Hematopoietic multipotent progenitor cell treated with erythropoietin and hydrocortisone succinate and interleukin-3 and kit ligand, for 4 days (in vitro differentiated cells): ENCODE measurements around the gene ZBTB11.
"Not testable (repeated sequence)": the region's sequence is repeated elsewhere in the genome, so short reads cannot be mapped to it uniquely, and the experiment has no call there.

Source experiments
- DNase-seq: peaks from one replicate; pipeline ENCODE4 v3.0.0-alpha.2; 2015

Gene ZBTB11

DNA sequence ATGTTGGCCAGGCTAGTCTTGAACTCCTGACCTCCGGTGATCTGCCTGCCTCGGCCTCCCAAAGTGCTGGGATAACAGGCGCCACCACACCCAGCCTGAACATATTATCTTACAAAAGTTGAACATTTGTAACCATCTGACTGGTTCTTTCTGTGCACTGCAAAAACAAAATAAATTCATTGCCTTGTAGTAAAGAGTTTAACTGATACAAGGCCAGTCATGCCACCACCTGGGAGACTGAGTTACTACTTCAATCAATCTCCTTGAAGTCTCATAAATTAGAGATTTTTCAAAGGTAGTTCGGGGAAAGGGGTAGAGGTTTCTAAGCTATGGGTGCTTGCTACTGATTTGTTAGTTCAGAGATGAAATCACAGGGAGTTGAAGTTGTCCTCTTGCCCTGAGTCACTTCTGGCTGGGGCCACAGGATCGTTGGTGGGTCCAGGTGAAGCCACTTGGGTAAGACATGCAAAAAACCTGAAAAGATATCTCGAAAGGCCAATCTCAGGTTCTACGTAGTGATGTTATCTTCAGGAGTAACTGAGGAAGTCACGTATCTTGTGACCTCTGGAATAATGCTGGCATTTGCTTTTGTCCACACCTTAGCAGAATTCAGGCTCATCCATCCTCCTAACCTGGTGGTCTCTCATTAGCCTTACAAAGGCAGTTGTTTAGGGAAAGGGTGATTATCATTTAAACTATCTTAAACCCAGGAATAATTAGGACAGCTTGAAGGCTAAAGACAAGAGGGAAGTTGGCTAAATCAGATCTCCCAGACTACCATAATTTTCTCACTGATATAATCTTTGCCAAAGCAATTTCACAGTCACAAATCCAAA is 33.7 kb downstream of the ZBTB11 start:
- peak; percentile 29 for DNase-seq

DNA sequence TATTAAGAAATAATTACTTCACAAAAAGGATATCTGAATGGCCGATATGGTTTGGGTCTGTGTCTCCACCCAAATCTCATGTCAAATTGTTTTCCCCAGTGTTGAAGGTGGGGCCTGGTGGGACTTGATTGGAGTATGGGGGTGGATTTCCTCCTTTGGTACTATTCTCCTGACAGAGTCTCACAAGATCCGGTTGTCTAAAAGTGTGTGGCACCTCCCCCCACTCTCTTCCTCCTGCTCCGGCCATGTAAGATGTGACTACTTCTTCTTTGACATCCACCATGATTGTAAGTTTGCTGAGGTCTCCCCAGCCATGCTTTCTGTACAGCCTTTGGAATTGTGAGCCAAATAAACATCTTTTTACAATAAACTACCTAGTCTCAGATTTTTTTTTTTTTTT is 34.5 kb downstream of the ZBTB11 start:
- peak; percentile 33 for DNase-seq

DNA sequence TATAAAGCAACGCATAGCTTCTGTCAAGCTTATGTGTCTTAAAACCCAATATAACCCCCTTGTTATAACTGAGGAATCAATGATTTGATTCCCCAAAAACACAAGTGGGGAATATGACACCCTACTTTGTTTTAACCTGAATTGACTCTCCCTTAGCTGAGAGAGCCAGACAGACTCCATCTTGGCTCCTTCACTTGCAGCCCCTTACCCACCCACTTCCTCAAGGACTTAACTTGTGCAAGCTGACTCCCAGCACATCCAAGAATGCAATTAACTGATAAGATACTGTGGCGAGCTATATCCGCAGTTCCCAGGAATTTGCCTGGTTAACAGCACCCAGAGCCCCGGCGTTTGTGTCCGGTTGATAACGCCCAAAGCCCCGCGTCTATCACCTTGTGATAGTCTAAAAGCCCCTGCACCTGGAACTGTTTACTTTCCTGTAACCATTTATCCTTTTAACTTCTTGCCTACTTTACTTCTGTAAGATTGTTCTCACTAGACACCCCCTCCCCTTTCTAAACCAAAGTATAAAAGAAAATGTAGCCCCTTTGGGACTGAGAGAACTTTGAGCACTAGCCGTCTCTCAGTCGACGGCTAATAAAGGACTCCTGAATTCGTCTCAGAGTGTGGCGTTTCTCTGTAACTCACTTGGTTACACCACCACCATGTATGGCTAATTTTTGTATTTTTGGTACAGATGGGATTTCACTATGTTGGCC is 35.4 kb downstream of the ZBTB11 start:
- peak; percentile 56 for DNase-seq

DNA sequence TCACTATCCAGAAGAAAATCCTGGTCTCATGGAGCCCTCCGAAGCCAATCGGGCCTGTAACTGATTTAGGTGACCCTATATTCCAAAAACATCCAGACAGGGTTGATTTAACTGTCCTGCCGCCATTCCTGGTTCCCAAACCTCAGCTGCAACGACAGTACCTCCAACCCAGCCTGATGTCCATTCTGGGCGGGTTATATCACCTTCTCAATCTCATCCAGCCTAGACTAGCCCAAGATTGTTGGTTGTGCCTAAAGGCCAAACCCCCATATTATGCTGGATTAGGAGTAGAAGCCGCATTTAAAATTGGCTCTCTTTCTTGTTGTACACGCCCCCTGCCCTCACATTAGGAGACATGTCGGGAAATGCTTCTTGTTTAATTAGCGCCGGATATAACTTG is 36.7 kb downstream of the ZBTB11 start:
- DNase-seq: no peak

DNA sequence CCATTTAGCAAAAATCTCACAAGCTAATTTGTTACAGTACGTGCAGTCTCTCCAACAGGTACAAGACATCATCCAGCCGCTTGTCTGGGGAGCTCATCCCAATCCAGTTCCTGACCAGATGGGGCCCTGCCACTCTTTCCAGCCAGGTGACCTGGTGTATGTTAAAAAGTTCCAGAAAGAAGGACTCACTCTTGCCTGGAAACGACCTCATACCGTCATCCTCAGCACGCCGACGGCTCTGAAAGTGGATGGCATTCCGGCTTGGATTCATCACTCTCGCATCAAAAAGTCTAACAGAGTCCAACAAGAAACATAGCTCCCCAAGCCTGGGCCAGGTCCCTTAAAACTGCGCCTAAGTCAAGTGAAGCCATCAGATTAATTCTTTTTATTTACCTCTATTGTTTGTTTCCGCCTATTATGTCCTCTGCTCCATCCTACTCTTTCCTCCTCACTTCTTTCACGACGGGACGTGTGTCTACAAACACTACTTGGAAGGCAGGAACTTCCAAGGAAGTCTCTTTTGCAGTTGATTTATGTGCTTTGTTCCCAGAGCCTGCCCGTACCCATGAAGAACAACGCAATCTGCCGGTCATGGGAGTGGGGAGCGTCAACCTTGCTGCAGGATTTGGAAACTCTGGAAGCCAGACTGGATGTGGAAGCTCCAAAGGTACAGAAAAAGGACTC is 37.5 kb downstream of the ZBTB11 start:
- DNase-seq: no peak

DNA sequence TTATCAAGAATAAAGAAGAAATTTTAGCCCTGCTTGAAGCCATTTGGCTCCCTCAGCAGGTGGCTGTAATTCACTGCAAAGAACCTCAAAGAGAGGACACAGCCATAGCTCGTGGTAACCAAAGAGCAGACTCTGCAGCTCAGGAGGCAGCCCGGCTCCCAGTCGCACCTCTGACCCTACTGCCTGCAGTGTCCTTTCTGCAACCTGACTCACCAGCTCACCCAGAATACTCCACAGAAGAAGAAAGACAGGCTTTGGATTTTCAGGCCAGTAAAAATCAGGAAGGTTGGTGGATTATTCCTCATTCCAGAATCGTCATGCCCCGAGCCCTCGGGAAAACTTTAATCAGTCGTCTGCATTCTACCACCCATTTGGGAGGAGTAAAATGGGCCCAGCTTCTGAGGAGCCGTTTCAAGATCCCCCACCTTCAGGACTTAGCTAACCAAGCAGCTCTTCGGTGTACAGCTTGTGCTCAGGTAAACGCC is 38.6 kb downstream of the ZBTB11 start:
- DNase-seq: peak; percentile 55

DNA sequence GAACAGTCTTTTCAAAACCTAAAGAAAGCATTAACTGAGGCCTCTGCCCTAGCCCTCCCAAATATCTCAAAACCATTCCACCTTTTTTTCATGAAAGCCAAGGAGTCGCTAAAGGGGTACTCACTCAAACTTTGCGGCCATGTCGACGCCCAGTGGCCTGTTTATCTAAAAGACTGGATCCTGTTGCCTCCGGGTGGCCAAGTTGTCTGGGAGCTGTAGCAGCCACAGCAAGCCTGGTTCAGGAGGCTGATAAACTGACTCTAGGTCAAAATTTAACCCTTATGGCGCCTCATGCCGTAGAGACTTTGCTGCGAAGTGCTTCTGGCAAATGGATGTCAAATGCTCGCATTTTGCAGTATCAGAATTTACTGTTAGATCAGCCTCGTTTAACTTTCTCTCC is 39.5 kb downstream of the ZBTB11 start:
- DNase-seq: peak; percentile 60

DNA sequence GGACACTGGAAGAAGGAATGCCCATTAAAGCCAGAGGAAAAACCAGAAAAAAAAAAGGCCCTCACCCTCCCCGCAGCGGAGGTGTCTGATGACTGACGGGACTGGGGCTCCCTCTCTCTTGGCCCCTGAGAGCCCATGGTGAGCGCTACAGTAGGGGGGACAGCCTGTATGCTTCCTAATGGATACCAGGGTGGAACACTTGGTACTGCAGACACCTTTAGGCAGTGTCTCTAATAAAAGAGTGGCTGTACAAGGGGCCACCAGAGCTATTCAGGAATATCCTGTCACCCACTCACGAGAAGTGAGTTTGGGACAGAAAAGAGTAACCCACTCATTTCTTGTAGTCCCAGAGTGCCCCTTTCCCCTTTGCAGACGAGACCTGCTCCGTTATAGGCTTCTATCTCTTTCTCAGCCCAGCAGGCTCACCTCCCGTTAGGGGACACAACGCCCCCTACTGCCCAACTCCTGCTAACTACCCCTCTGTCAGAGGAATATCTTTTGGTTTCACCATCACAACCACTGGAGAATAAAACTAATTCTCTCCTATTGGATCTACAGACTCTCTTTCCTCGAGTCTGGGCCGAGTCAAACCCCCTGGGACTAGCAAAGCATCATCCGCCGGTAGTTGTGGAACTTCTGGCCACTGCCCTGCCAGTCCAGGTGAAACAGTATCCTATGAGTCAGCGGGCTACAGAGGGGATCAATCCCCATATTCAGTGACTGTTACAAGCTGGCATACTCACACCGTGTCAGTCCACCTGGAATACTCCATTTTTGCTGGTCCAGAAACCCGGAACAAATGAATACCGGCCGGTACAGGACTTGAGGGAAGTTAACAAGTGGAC is 40.8 kb downstream of the ZBTB11 start:
- peak; percentile 90 for DNase-seq

DNA sequence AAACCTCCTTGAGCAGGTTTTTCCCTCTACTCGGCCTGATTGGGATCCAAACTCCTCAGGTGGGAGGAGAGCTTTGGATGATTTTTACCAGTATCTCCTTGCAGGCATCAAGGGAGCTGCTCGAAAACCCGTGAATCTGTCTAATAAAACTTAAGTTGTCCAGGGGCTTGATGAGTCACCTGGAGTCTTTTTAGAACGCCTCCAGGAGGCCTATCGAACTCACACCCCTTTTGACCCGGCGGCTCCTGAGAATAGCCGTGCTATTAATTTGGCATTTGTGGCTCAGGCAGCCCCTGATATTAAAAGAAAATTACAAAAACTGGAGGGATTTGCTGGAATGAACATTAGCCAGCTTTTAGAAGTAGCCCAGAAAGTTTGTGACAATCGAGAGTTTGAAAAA is 41.6 kb downstream of the ZBTB11 start:
- no peak for DNase-seq

DNA sequence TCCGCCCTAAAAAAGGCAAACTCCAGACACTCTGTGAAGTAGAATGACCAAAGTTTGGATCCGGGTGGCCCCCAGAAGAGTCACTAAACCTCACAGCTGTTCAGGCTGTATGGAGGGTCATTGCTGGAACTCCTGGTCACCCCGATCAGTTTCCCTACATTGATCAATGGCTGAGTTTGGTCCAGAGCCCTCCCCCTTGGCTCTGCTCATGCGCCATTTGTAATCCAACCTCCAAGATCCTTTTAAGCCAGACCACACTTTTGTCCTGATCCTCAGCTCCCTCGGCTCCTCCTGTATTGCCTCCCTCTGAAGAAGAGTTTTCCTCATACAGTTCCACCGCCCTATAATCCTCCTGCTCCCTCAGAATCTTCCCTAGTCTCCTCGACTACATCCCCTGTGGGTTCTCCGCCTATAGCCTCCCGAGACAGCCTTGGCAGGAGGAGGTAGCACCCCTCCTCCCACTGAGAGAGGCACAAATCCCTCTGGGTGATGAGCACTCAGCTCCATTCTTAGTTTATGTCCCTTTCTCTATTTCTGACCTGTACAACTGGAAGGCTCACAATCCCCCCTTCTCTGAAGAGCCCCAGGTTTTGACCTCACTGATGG is 42.2 kb downstream of the ZBTB11 start:
- DNase-seq: no peak

DNA sequence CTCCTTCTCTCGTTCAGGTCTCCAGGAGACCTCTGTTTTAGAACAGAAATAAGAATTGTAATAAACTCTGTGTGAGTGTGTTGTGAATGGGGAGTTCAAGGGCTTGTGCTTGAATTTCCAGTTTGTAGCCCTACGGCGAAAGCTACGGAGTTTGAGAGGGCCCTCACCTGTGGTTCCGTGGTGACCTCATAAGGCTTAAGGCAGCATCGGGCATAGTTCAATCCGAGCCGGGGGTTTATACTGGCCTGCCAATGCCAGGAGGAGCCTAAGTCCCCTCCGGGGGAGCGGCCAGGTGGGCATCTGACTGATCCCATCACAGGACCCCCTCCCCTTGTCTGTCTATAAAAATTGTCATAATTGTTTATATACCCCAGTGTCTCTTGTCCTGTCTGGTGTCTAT is 43.7 kb downstream of the ZBTB11 start:
- no peak for DNase-seq

DNA sequence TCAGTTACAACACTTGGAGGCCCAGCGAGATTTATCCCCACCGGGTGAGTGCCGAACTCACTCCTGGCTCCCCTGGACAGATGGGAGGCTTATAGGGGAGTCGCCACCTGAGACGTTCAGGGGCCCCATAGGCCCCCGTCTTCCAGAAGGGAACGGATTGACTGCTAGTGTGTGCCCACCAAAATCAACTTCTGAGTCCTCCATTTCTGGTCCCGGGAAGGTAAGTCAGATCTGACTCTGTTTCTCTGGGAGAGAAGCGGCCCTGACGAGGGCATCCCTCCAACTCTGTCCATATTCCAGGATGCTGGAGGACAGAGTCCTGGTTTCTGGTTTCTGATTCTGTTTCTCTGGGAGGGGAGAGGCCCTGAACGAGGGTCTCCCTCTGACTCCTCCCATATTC is 44.3 kb downstream of the ZBTB11 start:
- no peak for DNase-seq

DNA sequence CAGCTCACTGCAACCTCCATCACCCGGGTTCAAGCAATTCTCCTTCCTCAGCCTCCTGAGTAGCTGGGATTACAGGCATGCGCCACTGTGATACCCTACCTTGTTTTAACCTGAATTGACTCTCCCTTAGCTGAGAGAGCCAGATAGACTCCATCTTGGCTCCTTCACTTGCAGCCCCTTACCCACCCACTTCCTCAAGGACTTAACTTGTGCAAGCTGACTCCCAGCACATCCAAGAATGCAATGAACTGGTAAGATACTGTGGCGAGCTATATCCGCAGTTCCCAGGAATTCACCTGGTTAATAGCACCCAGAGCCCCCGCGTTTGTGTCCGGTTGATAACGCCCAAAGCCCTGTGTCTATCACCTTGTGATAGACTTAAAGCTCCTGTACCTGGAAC is 45.0 kb downstream of the ZBTB11 start:
- DNase-seq: not testable (repeated sequence)

DNA sequence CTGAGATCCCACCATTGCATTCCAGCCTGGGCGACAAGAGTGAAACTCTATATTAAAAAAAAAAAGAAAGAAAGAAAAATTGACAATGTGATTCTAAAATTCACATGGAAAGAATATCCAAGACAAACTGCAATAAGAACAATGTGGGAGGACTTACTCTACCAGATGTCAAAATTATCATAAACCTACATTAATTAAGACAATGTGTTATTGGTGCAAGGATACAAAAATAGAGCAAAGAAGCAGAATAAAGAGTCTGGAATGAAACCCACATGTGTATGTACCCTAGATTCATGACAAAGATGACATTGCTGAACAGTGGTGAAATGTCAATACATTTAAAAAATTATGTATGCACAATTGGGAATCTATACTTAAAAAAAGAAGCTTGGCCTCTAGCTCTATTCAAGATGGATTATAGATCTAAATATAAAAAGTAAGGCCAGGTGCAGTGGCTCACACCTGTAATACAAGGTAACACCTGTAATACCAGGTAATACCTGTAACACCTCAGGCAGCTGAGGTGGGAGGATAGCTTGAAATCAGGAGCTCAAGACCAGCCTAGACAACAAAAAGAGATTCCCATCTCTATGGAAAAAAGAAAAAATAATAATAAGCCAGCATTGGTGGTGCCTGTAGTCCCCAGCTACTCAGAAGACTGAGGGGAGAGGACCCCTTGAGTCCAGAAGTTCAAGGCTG is 45.7 kb downstream of the ZBTB11 start:
- no peak for DNase-seq

DNA sequence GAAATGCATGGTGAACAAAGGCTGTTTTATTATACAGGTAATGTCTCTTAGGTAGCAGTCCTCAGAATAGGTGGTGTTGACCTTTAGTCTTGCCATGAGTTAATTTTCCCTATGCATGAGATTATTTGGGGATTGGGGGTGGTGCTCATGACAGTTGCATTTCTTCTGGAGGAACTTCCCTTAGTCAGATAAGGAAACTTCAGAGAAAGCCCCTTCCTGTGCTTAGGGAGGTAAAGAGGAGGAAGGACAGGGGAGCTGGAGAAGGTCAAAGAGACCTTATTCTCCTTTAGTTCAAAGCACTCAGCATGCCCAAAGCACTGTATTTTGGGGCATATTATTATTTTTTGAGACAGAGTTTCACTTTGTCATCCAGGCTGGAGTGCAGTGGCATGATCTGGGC is 47.7 kb downstream of the ZBTB11 start:
- DNase-seq: no peak

DNA sequence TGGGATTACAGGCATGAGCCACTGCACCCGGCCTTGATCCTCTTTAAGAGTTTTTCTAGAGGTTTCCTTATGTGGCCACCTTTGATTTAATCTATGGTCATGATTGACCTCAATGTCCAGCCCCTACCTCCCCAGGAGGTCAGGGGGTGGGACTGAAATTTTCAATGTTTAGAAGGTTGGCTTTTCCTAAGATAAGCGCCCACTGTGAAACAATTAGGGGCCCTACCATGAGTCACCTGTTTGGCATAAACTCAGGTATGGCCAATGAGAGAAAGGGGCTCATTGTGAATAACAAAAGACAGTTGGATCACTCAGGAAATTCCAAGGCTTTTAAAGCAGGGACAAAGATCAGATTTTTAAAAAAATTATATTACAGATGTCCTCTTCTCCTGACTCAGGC is 51.1 kb downstream of the ZBTB11 start:
- no peak for DNase-seq

DNA sequence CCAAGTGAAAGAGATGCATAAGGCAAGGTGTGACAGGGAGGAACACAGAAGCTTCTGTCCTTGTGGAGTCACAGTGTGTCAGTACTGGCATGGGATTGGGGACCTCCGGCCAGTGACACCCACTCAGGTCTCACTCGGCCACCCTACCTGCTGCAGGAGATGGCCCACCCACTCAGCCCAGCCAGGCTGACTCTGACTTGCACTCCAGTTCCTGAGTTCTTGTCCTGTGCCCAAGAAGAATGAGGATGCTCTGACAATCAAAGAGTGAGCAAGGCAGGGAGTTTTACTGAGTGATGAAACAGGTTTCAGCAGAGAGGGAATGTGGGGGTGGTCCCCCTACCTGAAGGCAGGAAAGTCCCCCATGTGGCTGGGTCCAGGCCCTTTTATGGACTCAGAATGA is 52.1 kb downstream of the ZBTB11 start:
- DNase-seq: no peak

DNA sequence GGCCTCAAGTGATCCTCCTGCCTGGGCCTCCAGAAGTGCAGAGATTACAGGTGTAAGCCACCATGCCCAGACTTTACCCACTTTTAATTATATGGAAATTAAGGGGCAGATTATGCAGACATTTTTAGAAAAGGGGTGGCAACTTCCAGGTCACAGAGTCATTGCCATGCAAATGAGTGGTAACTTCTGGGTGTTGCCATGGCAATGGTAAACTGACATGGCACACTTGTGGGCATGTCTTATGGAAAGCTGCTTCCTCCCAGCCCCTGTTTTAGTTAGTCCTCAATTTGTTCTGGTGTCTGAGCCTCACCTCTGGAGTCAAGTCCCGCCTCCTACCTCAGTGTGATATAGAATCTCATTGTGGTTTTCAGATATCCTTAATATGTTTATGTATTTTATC is 53.3 kb downstream of the ZBTB11 start:
- no peak for DNase-seq

DNA sequence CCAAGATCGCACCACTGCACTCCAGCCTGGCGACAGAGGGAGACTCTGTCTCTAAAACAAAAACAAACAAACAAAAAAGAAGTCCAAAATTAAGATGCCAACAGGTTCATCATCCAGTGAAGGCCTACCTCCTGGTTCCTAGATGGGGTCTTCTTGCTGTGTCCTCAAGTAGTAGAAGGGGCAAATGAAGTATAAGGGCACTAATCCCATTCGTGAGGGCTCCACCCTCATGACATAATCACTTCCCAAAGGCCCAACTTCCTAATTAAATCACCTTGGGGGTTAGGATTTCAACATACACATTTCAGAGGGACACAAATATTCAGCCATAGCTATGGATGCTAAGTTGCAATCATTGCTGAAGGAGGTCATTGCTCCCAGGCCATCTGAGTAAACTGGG is 57.2 kb downstream of the ZBTB11 start:
- DNase-seq: no peak

DNA sequence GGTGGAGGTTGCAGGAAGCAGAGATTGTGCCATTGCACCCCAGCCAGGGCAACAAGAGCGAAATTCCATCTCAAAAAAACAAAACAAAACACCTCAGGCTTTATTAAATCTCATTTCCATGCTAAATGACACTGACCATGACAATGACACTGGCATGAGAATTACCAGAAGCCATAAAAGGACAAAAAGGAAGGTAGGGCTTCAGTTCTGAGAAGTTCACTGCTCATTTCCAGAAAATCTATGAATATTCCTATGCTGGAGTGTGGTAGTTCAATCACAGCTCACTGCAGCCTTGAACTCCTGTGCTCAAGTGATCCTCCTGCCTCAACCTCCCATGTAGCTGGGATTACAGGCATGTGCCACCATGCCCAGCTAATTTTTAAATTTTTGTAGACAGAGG is 58.2 kb downstream of the ZBTB11 start:
- no peak for DNase-seq

DNA sequence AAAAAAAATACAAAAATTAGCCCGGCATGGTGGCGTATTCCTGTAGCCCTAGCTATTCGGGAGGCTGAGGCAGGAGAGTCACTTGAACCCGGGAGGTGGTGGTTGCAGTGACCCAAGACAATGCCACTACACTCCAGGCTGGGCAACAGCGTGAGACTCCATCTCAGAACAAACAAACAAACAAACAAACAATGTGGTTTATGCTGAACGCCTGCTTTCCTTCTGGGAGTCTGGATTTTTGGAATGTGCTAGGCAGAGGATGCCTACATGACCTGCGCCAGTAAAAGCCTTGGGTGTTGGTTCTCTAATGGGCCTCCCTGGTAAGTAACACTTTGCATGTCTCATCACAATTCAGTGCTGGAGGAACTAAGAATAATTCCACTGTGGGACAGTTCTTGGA is 59.5 kb downstream of the ZBTB11 start:
- no peak for DNase-seq

DNA sequence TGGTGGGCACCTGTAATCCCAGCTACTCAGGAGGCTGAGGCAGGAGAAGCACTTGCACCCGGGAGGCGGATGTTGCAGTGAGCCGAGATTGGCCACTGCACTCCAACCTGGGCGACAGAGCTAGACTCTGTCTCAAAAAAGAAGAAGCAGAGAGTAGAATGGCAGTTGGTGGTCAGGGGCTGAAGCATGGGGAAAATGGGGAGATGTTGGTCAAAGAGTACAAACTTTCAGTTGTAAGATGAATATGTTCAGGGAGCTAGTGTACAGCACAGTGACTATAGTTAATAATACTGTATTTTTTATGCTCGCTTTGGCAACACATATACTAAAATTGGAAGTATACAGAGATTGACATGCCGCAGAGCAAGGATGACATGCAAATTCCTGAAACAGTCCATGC is 61.4 kb downstream of the ZBTB11 start:
- no peak for DNase-seq
